ENCODE measurements around the gene ID1. TPM values are rescaled to one million over a fixed set of nuclear protein-coding genes. Genes with fewer than 3 reads are reported as not detected.

ID1 gene
- total and polyA plus RNA-seq, 2 of the 13 experiments (the other 11 are each of a cell fraction or from before 2014, with no cell fraction given), result 320 to 419 TPM

DNA sequence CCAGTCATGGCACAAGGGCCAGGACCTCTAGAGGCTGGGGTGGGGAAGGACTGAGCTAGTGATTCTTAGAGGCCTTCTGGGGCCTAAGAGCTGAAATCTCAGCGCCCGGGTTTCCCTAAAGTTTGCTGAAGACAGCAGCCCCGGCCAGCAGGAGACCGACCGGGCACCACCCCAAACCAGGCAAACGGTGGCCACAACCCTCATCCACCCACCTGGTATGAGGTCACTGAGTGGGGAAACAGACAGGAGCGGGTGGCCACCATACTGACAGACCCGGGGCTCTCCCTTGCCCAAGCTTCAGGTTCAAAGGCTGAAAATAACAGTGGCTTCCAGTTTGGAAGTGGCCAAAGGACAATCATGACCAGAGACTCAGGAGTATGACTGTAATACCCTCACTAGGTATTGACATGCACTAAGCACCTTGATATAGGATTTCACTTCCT is 35.0 kb upstream of the ID1 start (continued):
- TF ChIP-seq HNF1A (IDR thresholded peaks at IDR 0.05; ENCODE audit: low read depth), result no peak
- TF ChIP-seq HNF1A (CRISPR knock-in tag; IDR thresholded peaks at IDR 0.05; ENCODE audit: borderline replicate concordance), result no peak
- TF ChIP-seq AKNA (CRISPR knock-in tag; IDR thresholded peaks at IDR 0.05; ENCODE audit: borderline replicate concordance), result no peak; the same call in 1 of the 2 replicates
- TF ChIP-seq ZBTB49 (CRISPR knock-in tag; IDR thresholded peaks at IDR 0.05; ENCODE audit: borderline replicate concordance), result no peak
- TF ChIP-seq, protein P1, sequence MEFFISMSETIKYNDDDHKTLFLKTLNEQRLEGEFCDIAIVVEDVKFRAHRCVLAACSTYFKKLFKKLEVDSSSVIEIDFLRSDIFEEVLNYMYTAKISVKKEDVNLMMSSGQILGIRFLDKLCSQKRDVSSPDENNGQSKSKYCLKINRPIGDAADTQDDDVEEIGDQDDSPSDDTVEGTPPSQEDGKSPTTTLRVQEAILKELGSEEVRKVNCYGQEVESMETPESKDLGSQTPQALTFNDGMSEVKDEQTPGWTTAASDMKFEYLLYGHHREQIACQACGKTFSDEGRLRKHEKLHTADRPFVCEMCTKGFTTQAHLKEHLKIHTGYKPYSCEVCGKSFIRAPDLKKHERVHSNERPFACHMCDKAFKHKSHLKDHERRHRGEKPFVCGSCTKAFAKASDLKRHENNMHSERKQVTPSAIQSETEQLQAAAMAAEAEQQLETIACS (CRISPR knock-in tag; IDR thresholded peaks at IDR 0.05), result no peak; the same call in 1 of the 2 replicates
- no peak for TF ChIP-seq TP53 (CRISPR knock-in tag; conservative IDR thresholded peaks at IDR 0.05)
- no peak for TF ChIP-seq NFKBIZ (CRISPR knock-in tag; IDR thresholded peaks at IDR 0.05)
- TF ChIP-seq HDAC6 (IDR thresholded peaks at IDR 0.05; ENCODE audit: low read depth, low read length), result no peak
- no peak for TF ChIP-seq REST (IDR thresholded peaks at IDR 0.05; ENCODE audit: borderline replicate concordance in 1 of 2, low read depth in 1 of 2, low read length in 2 of 2)
- TF ChIP-seq U2AF1 (optimal IDR thresholded peaks at IDR 0.05; ENCODE audit: low read depth, low read length), result peak; percentile 21
- TF ChIP-seq BCL6 (CRISPR knock-in tag; IDR thresholded peaks at IDR 0.05), result no peak
- no peak for TF ChIP-seq CHD2 (IDR thresholded peaks at IDR 0.05; ENCODE audit: low read depth, low read length)

All from HepG2 (cell line).